ENCODE measurements around the gene ABCD4. TPM values are rescaled to one million over a fixed set of nuclear protein-coding genes. Genes with fewer than 3 reads are reported as not detected.

The ABCD4 gene
- total RNA-seq, 2 donors from 2014 or later, result 29.8 to 51.7 TPM

GRCh38 chr14:74246542-74246941 lies 56.2 kb downstream of the ABCD4 start:
- H3K4me1 ChIP-seq, result peaks cover 6% of the 10 kb centered on the region
- peaks cover 0 to 6% of the 10 kb centered on the region in 2 donors for H3K27me3 ChIP-seq
- H3K9me3 ChIP-seq, result no peaks in the 10 kb centered on the region
- no peaks in the 10 kb centered on the region for H3K36me3 ChIP-seq (replicated peaks in 1 of 2; ENCODE audit: insufficient read depth in 1 of 2, low read depth in 2 of 2)
- TF ChIP-seq POLR2A (IDR thresholded peaks at IDR 0.05), result no peak
- 52 to 68% methylated on average over 3 to 8 of the region's 8 CpGs for WGBS, 2 donors
- H3K4me3 ChIP-seq, result no peak overlapping the region
- no peak overlapping the region for H3K27ac ChIP-seq
- intact Hi-C loops (cut with DNase I), result no loop called here
- DNase-seq, result no peak
- no peak for ATAC-seq

- Histone ChIP-seq H3K9me3 (no peaks in the 10 kb centered on the region), H3K4me1 (peaks cover 15% of the 10 kb centered on the region), H3K27ac (no peak overlapping the region), H3K27me3 (peaks cover 0 to 18% of the 10 kb centered on the region in 2 donors), H3K36me3 (replicated peaks in 1 of 2; ENCODE audit: insufficient read depth in 1 of 2, low read depth in 2 of 2) (no peaks in the 10 kb centered on the region), H3K4me3 (no peak overlapping the region)
- DNase-seq (no peak), ATAC-seq (no peak)
- TF ChIP-seq CTCF (IDR thresholded peaks at IDR 0.05), result no peak
- TF ChIP-seq POLR2A (IDR thresholded peaks at IDR 0.05), result no peak
- 52 to 61% methylated on average over 3 to 7 of the region's 7 CpGs for WGBS, 2 donors
- intact Hi-C loops (cut with DNase I), result no loop called here
Observed at GRCh38 chr14:74245292-74245691, 57.4 kb downstream of the ABCD4 start.

- Histone ChIP-seq H3K36me3 (replicated peaks in 1 of 2; ENCODE audit: insufficient read depth in 1 of 2, low read depth in 2 of 2) (no peaks in the 10 kb centered on the region), H3K27ac (no peak overlapping the region), H3K27me3 (peaks cover 0 to 30% of the 10 kb centered on the region in 2 donors), H3K4me3 (no peak overlapping the region), H3K9me3 (no peaks in the 10 kb centered on the region), H3K4me1 (peaks cover 26% of the 10 kb centered on the region)
- ATAC-seq (no peak), DNase-seq (no peak)
- no peak for TF ChIP-seq POLR2A (IDR thresholded peaks at IDR 0.05)
- TF ChIP-seq CTCF (IDR thresholded peaks at IDR 0.05), result no peak
- 19 to 27% methylated on average over 3 of the region's 3 CpGs for WGBS, 2 donors
- intact Hi-C loops (cut with DNase I), result no loop called here
Observed at GRCh38 chr14:74244115-74244514, 58.6 kb downstream of the ABCD4 start.

- H3K4me1 ChIP-seq, result peaks cover 26% of the 10 kb centered on the region
- H3K36me3 ChIP-seq (replicated peaks in 1 of 2; ENCODE audit: insufficient read depth in 1 of 2, low read depth in 2 of 2), result no peaks in the 10 kb centered on the region
- H3K4me3 ChIP-seq, result no peak overlapping the region
- no peak for ATAC-seq
- H3K27ac ChIP-seq, result no peak overlapping the region
- TF ChIP-seq POLR2A (IDR thresholded peaks at IDR 0.05) (no peak), CTCF (IDR thresholded peaks at IDR 0.05) (no peak)
- no peaks in the 10 kb centered on the region for H3K9me3 ChIP-seq
- 18 to 23% methylated on average over 5 of the region's 5 CpGs for WGBS, 2 donors
- no peak for DNase-seq
- intact Hi-C loops (cut with DNase I), result no loop called here
- peaks cover 0 to 31% of the 10 kb centered on the region in 2 donors for H3K27me3 ChIP-seq
Observed at GRCh38 chr14:74243051-74243450, 59.7 kb downstream of the ABCD4 start.

- 41 to 52% methylated on average over 4 of the region's 4 CpGs for WGBS, 2 donors
- Histone ChIP-seq H3K36me3 (replicated peaks in 1 of 2; ENCODE audit: insufficient read depth in 1 of 2, low read depth in 2 of 2) (no peaks in the 10 kb centered on the region), H3K27me3 (peaks cover 0 to 34% of the 10 kb centered on the region in 2 donors), H3K9me3 (no peaks in the 10 kb centered on the region), H3K4me1 (peaks cover 26% of the 10 kb centered on the region), H3K4me3 (no peak overlapping the region), H3K27ac (no peak overlapping the region)
- no peak for ATAC-seq
- TF ChIP-seq POLR2A (IDR thresholded peaks at IDR 0.05), result no peak
- no peak for TF ChIP-seq CTCF (IDR thresholded peaks at IDR 0.05)
- intact Hi-C loops (cut with DNase I), result no loop called here
- no peak for DNase-seq
Observed at GRCh38 chr14:74242780-74243042, 60.0 kb downstream of the ABCD4 start.

All from body of pancreas (tissue), 4 donors.